PC-3 (cell line): Measurements from ENCODE around the gene PSMD2.

ENCODE experiments used
- CTCF ChIP-seq: fragments of 300-600 bp; sonication (generic); conservative IDR thresholded peaks from 2 replicates; pipeline ENCODE4 v1.5.1; 2017; ENCODE audit warnings: antibody characterized with exemption, low read depth, mild to moderate bottlenecking, low read length
- EZH2 ChIP-seq: fragments of 300-600 bp; sonication (generic); IDR thresholded peaks from one replicate; pipeline ENCODE4 v1.6.1; 2017; ENCODE audit warnings: antibody characterized with exemption, mild to moderate bottlenecking, low read length; ENCODE audit not compliant: unreplicated experiment
- EZH2phosphoT487 ChIP-seq: fragments of 300-600 bp; sonication (generic); IDR thresholded peaks from 2 replicates; pipeline ENCODE4 v1.6.1; 2018; ENCODE audit warnings: mild to moderate bottlenecking, antibody characterized with exemption, low read length, borderline replicate concordance

- TF ChIP-seq CTCF (no peak), EZH2 (no peak), EZH2phosphoT487 (no peak)
These were observed 56.4 kb downstream of the PSMD2 start for GRCh38 chr3:184355261-184356040.
